Mucosa of descending colon (tissue), 3 donors: ENCODE measurements around the gene MAEA. TPM values are rescaled to one million over a fixed set of nuclear protein-coding genes. Genes with fewer than 3 reads are reported as not detected.
"Not testable (repeated sequence)": the region's sequence is repeated elsewhere in the genome, so short reads cannot be mapped to it uniquely, and the experiment has no call there.

ENCODE experiments used
- ATAC-seq: fragments of 200-7000 bp; cut with Tn5 transposase; one replicate; pipeline ENCODE4 v1.9.1; 2020; ENCODE audit warnings: mild to moderate bottlenecking, moderate library complexity
- DNase-seq, 3 donors: peaks; one replicate each; pipeline ENCODE4 v3.0.0-alpha.2; 2020
- H3K36me3 ChIP-seq: fragments of 200-600 bp; one replicate; pipeline ENCODE4 v1.8.0; 2021; ENCODE audit warnings: low read depth, mild to moderate bottlenecking
- H3K4me1 ChIP-seq: fragments of 200-600 bp; one replicate; pipeline ENCODE4 v1.8.0; 2021; ENCODE audit warnings: low read depth, mild to moderate bottlenecking
- H3K4me3 ChIP-seq: fragments of 200-600 bp; one replicate; pipeline ENCODE4 v1.8.0; 2021; ENCODE audit warnings: mild to moderate bottlenecking
- H3K9me3 ChIP-seq: fragments of 200-600 bp; one replicate; pipeline ENCODE4 v1.8.0; 2021; ENCODE audit warnings: mild to moderate bottlenecking
- CTCF ChIP-seq: fragments of 200-600 bp; IDR thresholded peaks from one replicate; pipeline ENCODE4 v1.8.0; 2022; ENCODE audit warnings: antibody characterized with exemption, mild to moderate bottlenecking
- intact Hi-C, 2 donors: fragments of 100-400 bp; cut with DNase I in 1 of 2; cut with micrococcal nuclease in 1 of 2; formaldehyde crosslinking; loops; one replicate each; pipeline versions ENCODE4 v1.11.0 to v1.11.1; 2022; cut with DNase I, micrococcal nuclease
- total RNA-seq, 3 donors: library from RNA; stranded (reverse); fragmentation: NEBNext Ultra II Directional in 2 of 3; extraction: Animal tissue kit (Norgen Biotek cat#: 25700) in 2 of 3; gene quantifications; one replicate each; pipeline versions ENCODE4 v1.2.1 to v1.2.4, GENCODE V29; 2021 to 2023
- donor health status: DM: no; HTN: no; CAD: no; lungs with moderate emphysema.
- donor health status: DM: no; HTN: no; CAD: no.
- donor health status: DM: no; HTN: yes; CAD: no.

Gene MAEA
- total RNA-seq, 3 donors from 2014 or later = 75.5 to 112 (median 98.4) TPM

- Histone ChIP-seq H3K36me3 (no peaks in the 10 kb centered on the region), H3K4me1 (peaks cover 31% of the 10 kb centered on the region), H3K9me3 (no peaks in the 10 kb centered on the region), H3K4me3 (peak overlapping the region; percentile 99)
- DNase-seq (peak in 2 of 3 donors; percentile 69 to 70), ATAC-seq (peak; percentile 51)
- TF ChIP-seq CTCF = no peak
- intact Hi-C loops = no loop called here
Measured at GRCh38 chr4:1290165-1290977, 680 bp downstream of the MAEA start.

DNA sequence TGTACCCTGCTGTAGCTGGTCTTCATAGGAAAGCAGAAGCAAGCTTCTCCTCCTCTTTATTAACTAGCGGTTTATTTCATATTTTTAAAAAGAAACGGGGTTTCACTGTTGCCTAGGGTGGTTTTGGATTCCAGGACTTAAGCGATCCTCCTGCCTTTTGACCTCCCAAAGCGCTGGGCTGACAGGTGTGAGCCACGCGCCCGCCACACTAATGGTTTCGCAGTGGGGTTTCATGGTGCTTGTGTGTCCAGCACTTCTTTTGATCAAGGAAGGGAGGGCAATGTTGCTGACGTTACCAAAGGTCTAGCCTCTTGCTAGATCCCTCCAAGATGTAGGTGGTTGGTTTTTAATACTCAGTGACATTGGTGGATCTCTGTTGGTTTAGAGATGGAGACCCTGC lies 1.4 kb downstream of the MAEA start:
- H3K4me1 ChIP-seq = peaks cover 31% of the 10 kb centered on the region

GRCh38 chr4:1291996-1292702 lies 2.5 kb downstream of the MAEA start:
- intact Hi-C loops = no loop called here
- no peaks in the 10 kb centered on the region for H3K9me3 ChIP-seq
- TF ChIP-seq CTCF = no peak
- ATAC-seq (no peak), DNase-seq (no peak)
- H3K4me3 ChIP-seq = no peak overlapping the region
- peaks cover 3% of the 10 kb centered on the region for H3K36me3 ChIP-seq
- H3K4me1 ChIP-seq = peaks cover 31% of the 10 kb centered on the region

More for the DNA sequence above, 1.4 kb downstream of the MAEA start:
- TF ChIP-seq CTCF = no peak
- H3K4me3 ChIP-seq = no peak overlapping the region
- no peak for DNase-seq
- H3K9me3 ChIP-seq = no peaks in the 10 kb centered on the region
- intact Hi-C loops = no loop called here
- H3K36me3 ChIP-seq = no peaks in the 10 kb centered on the region
- ATAC-seq = no peak

DNA sequence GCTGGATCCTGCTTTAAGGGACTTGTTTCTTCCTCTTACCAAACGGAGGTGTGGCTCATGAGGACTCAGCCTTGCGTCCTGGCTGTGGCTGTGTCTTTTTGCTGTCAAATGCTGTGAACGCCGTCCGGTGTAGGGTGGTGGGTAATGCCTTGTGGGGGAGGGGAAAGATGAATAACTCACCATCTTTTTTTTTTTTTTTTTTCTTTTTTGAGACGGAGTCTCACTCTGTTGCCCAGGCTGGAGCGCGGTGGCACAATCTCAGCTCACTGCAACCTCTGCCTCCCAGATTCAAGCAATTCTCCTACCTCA lies 3.0 kb downstream of the MAEA start:
- intact Hi-C loops = not testable (repeated sequence)

DNA sequence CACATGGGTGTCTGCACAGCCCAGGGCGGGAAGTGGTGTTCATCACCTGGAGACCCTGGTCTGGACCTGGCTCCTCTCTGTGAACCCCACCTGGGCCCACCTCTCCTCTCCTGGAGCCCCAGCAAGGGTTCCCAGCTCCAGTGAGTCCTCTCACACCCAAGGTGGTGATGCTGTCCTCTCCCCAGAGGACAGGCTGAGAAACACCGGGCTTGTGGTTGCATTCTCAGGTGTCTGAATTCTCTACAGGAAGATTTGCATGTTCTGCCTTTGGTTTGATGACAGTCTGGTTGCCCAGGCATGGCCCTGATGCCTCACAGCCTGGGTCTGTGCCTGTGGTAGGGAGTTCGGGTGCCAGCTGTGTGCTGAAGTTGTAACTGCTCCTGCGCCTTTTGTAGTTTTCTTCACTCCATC lies 3.8 kb downstream of the MAEA start:
- no peak for TF ChIP-seq CTCF
- intact Hi-C loops = no loop called here
- Histone ChIP-seq H3K36me3 (peaks cover 3% of the 10 kb centered on the region), H3K4me3 (no peak overlapping the region), H3K9me3 (no peaks in the 10 kb centered on the region), H3K4me1 (peaks cover 31% of the 10 kb centered on the region)
- DNase-seq (no peak), ATAC-seq (no peak)

More for the DNA sequence above, 3.0 kb downstream of the MAEA start:
- peaks cover 31% of the 10 kb centered on the region for H3K4me1 ChIP-seq
- H3K9me3 ChIP-seq, H3K36me3 ChIP-seq, ATAC-seq, DNase-seq, H3K4me3 ChIP-seq: not testable (repeated sequence)

GRCh38 chr4:1293991-1294390 lies 4.3 kb downstream of the MAEA start:
- no peak for ATAC-seq

More at GRCh38 chr4:1293991-1294390, 4.3 kb downstream of the MAEA start:
- H3K4me1 ChIP-seq = peaks cover 28% of the 10 kb centered on the region
- H3K4me3 ChIP-seq = no peak overlapping the region
- TF ChIP-seq CTCF = no peak
- no peak for DNase-seq
- H3K9me3 ChIP-seq = no peaks in the 10 kb centered on the region
- intact Hi-C loops = no loop called here
- peaks cover 3% of the 10 kb centered on the region for H3K36me3 ChIP-seq
